ENCODE data around the gene CLIP1. TPM values are rescaled to one million over a fixed set of nuclear protein-coding genes. Genes with fewer than 3 reads are reported as not detected.

The CLIP1 gene
- total and polyA plus RNA-seq, 5 donors from 2014 or later, result 17.1 to 99.8 (median 18.8) TPM

DNA sequence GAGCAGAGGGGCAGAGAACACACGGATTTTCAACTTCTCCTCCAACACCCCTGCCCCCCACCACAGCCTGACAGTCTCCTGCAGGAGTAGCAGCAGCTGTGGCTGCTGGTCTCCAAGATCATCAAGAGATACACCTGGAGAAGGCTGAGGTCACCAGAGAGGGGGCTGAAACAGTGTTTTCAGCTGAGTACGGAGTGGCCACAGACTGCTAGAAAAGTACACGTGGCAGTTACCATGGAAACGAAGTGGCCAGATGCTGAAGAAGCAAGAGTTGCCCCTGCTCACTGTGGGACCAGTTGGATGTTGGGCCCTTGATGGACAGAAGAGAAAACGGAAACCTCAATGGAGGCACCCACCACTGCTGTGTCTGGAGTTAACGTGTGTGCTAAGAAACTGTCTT is 191.7 kb downstream of the CLIP1 start:
- H3K36me3 Mint-ChIP-seq, result peaks cover 31% of the 10 kb centered on the region

GRCh38 chr12:122228092-122228491 is 194.4 kb downstream of the CLIP1 start:
- Mint-ChIP-seq H3K27ac (no peak overlapping the region), H3K36me3 (peaks cover 19% of the 10 kb centered on the region), H3K4me3 (peak overlapping the region; percentile 51 to 97 (median 70)), H3K4me1 (peaks cover 16 to 35% (median 26%) of the 10 kb centered on the region in 4 donors), H3K9me3 (no peaks in the 10 kb centered on the region), H3K27me3 (no peaks in the 10 kb centered on the region)
- no peak for DNase-seq
- H3K36me3 ChIP-seq (ENCODE audit: control insufficient read depth, insufficient read depth, low read length), result peaks cover 51% of the 10 kb centered on the region
- no peak for ATAC-seq (ENCODE audit: low read depth in 2 of 2)
- H3K27me3 ChIP-seq (ENCODE audit: control insufficient read depth, insufficient read depth, low read length), result no peaks in the 10 kb centered on the region
- H3K27ac ChIP-seq (ENCODE audit: insufficient read depth, low read length, poor library complexity, severe bottlenecking), result no peak overlapping the region
- H3K4me3 ChIP-seq (ENCODE audit: low read depth, low read length), result peak overlapping the region; percentile 9
- no peaks in the 10 kb centered on the region for H3K9me3 ChIP-seq (ENCODE audit: control insufficient read depth in 2 of 2, low read length in 2 of 2)
- peaks cover 25% of the 10 kb centered on the region for H3K4me1 ChIP-seq (ENCODE audit: control insufficient read depth, insufficient read depth, low read length, poor library complexity, severe bottlenecking)

More for the DNA sequence above, 191.7 kb downstream of the CLIP1 start:
- Histone ChIP-seq H3K36me3 (ENCODE audit: control insufficient read depth, insufficient read depth, low read length) (peaks cover 63% of the 10 kb centered on the region), H3K4me1 (ENCODE audit: control insufficient read depth, insufficient read depth, low read length, poor library complexity, severe bottlenecking) (peaks cover 11% of the 10 kb centered on the region), H3K9me3 (ENCODE audit: control insufficient read depth in 2 of 2, low read length in 2 of 2) (no peaks in the 10 kb centered on the region), H3K4me3 (ENCODE audit: low read depth, low read length) (no peak overlapping the region), H3K27ac (ENCODE audit: insufficient read depth, low read length, poor library complexity, severe bottlenecking) (no peak overlapping the region), H3K27me3 (ENCODE audit: control insufficient read depth, insufficient read depth, low read length) (no peaks in the 10 kb centered on the region)
- H3K4me3 Mint-ChIP-seq, result no peak overlapping the region
- no peak overlapping the region for H3K27ac Mint-ChIP-seq
- DNase-seq (no peak), ATAC-seq (ENCODE audit: low read depth in 2 of 2) (no peak)
- peaks cover 8 to 18% (median 12%) of the 10 kb centered on the region in 4 donors for H3K4me1 Mint-ChIP-seq
- no peaks in the 10 kb centered on the region for H3K9me3 Mint-ChIP-seq
- no peaks in the 10 kb centered on the region for H3K27me3 Mint-ChIP-seq

DNA sequence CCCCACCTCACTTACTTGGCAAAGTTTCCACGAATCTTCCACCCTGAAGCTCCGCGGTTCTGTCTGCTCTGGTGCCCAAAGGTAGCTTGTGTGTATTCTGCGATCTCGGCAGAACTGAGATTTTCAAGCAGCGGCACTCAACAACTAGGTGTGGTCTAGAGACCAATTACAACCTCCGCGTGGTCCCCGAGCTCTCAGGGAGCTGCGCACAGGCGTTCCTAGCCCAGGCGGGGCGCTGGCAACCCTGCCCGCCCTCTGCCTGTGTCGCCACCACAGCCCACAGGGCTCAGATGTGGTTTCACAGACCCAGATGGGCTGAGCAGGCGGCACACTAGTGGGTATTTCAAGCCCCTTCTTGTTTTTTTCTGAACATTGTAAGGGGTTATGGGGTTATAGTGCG is 195.1 kb downstream of the CLIP1 start:
- peaks cover 25% of the 10 kb centered on the region for H3K4me1 ChIP-seq (ENCODE audit: control insufficient read depth, insufficient read depth, low read length, poor library complexity, severe bottlenecking)
- DNase-seq (peak; percentile 23 to 42 (median 30)), ATAC-seq (ENCODE audit: low read depth in 2 of 2) (no peak)
- H3K9me3 ChIP-seq (ENCODE audit: control insufficient read depth in 2 of 2, low read length in 2 of 2), result no peaks in the 10 kb centered on the region
- no peaks in the 10 kb centered on the region for H3K27me3 Mint-ChIP-seq
- H3K27me3 ChIP-seq (ENCODE audit: control insufficient read depth, insufficient read depth, low read length), result no peaks in the 10 kb centered on the region
- H3K27ac Mint-ChIP-seq, result peak overlapping the region in 2 of 3 donors; percentile 5 to 51
- peak overlapping the region; percentile 74 to 97 (median 82) for H3K4me3 Mint-ChIP-seq
- H3K9me3 Mint-ChIP-seq, result no peaks in the 10 kb centered on the region
- peaks cover 17% of the 10 kb centered on the region for H3K36me3 Mint-ChIP-seq
- peaks cover 15 to 38% (median 27%) of the 10 kb centered on the region in 4 donors for H3K4me1 Mint-ChIP-seq
- no peak overlapping the region for H3K27ac ChIP-seq (ENCODE audit: insufficient read depth, low read length, poor library complexity, severe bottlenecking)
- H3K36me3 ChIP-seq (ENCODE audit: control insufficient read depth, insufficient read depth, low read length), result peaks cover 49% of the 10 kb centered on the region
- peak overlapping the region; percentile 16 for H3K4me3 ChIP-seq (ENCODE audit: low read depth, low read length)

GRCh38 chr12:122226366-122227125 is 195.9 kb downstream of the CLIP1 start:
- H3K27ac Mint-ChIP-seq, result no peak overlapping the region
- Histone ChIP-seq H3K4me3 (ENCODE audit: low read depth, low read length) (no peak overlapping the region), H3K9me3 (ENCODE audit: control insufficient read depth in 2 of 2, low read length in 2 of 2) (no peaks in the 10 kb centered on the region), H3K27ac (ENCODE audit: insufficient read depth, low read length, poor library complexity, severe bottlenecking) (peak overlapping the region; percentile 49), H3K36me3 (ENCODE audit: control insufficient read depth, insufficient read depth, low read length) (peaks cover 45% of the 10 kb centered on the region), H3K27me3 (ENCODE audit: control insufficient read depth, insufficient read depth, low read length) (no peaks in the 10 kb centered on the region), H3K4me1 (ENCODE audit: control insufficient read depth, insufficient read depth, low read length, poor library complexity, severe bottlenecking) (peaks cover 25% of the 10 kb centered on the region)
- DNase-seq (no peak), ATAC-seq (ENCODE audit: low read depth in 2 of 2) (no peak)
- H3K4me3 Mint-ChIP-seq, result peak overlapping the region in 3 of 4 donors; percentile 46 to 97 (median 93)
- H3K4me1 Mint-ChIP-seq, result peaks cover 13 to 44% (median 29%) of the 10 kb centered on the region in 4 donors
- no peaks in the 10 kb centered on the region for H3K9me3 Mint-ChIP-seq
- H3K27me3 Mint-ChIP-seq, result no peaks in the 10 kb centered on the region
- H3K36me3 Mint-ChIP-seq, result peaks cover 14% of the 10 kb centered on the region

- DNase-seq (peak; percentile 100), ATAC-seq (ENCODE audit: low read depth in 2 of 2) (peak; percentile 90 to 96)
- Histone ChIP-seq H3K36me3 (ENCODE audit: control insufficient read depth, insufficient read depth, low read length) (peaks cover 44% of the 10 kb centered on the region), H3K9me3 (ENCODE audit: control insufficient read depth in 2 of 2, low read length in 2 of 2) (no peaks in the 10 kb centered on the region), H3K4me1 (ENCODE audit: control insufficient read depth, insufficient read depth, low read length, poor library complexity, severe bottlenecking) (peaks cover 25% of the 10 kb centered on the region), H3K4me3 (ENCODE audit: low read depth, low read length) (peak within 1 kb of the TSS; percentile 69), H3K27ac (ENCODE audit: insufficient read depth, low read length, poor library complexity, severe bottlenecking) (peak within 1 kb of the TSS; percentile 98), H3K27me3 (ENCODE audit: control insufficient read depth, insufficient read depth, low read length) (no peaks in the 10 kb centered on the region)
- peaks cover 15% of the 10 kb centered on the region for H3K36me3 Mint-ChIP-seq
- H3K27ac Mint-ChIP-seq, result peak within 1 kb of the TSS; percentile 84 to 96 (median 91)
- peaks cover 13 to 52% (median 33%) of the 10 kb centered on the region in 4 donors for H3K4me1 Mint-ChIP-seq
- H3K9me3 Mint-ChIP-seq, result no peaks in the 10 kb centered on the region
- no peaks in the 10 kb centered on the region for H3K27me3 Mint-ChIP-seq
- peak within 1 kb of the TSS; percentile 88 to 97 (median 92) for H3K4me3 Mint-ChIP-seq
Measured at GRCh38 chr12:122225683-122226365, 196.6 kb downstream of the CLIP1 start, which contains the start of gene DIABLO. TSS of gene DIABLO (minus strand) at chr12:122226052. CDS start at chr12:122226014, 38 bp downstream.

Other genes with a start within 250 kb of the CLIP1 start
- gene IL31, start 248.4 kb downstream of the CLIP1 start, total RNA-seq, result not detected
- gene IL31, start 248.4 kb downstream of the CLIP1 start, polyA plus RNA-seq, result not detected
- gene LRRC43, start 239.5 kb downstream of the CLIP1 start, total RNA-seq, result not detected
- gene LRRC43, start 239.5 kb downstream of the CLIP1 start, polyA plus RNA-seq, result not detected
- not detected for gene B3GNT4, start 219.0 kb downstream of the CLIP1 start, total RNA-seq
- under 1 TPM; 0.10 to 0.27 (median 0.17) TPM for gene B3GNT4, start 219.0 kb downstream of the CLIP1 start, polyA plus RNA-seq
- 80.5 TPM for gene DIABLO, start 196.6 kb downstream of the CLIP1 start, total RNA-seq
- 10 to 100 TPM; 63.6 to 78.4 (median 70.9) TPM for gene DIABLO, start 196.6 kb downstream of the CLIP1 start, polyA plus RNA-seq
- gene VPS33A, start 156.2 kb downstream of the CLIP1 start, total RNA-seq, result 27.4 TPM
- 10 to 100 TPM; 35.8 to 51.4 (median 41.3) TPM for gene VPS33A, start 156.2 kb downstream of the CLIP1 start, polyA plus RNA-seq
- gene ZCCHC8, start 78.3 kb upstream of the CLIP1 start, total RNA-seq, result 66.1 TPM
- 10 to 100 TPM; 11.8 to 17.4 (median 14.0) TPM for gene ZCCHC8, start 78.3 kb upstream of the CLIP1 start, polyA plus RNA-seq
- 293 TPM for gene RSRC2, start 104.3 kb upstream of the CLIP1 start, total RNA-seq
- gene RSRC2, start 104.3 kb upstream of the CLIP1 start, polyA plus RNA-seq, result 10 to 100 TPM; 28.3 to 37.5 (median 32.2) TPM
- 27.8 TPM for gene KNTC1, start 104.6 kb upstream of the CLIP1 start, total RNA-seq
- 1 to 10 TPM; 2.1 to 8.0 (median 3.3) TPM for gene KNTC1, start 104.6 kb upstream of the CLIP1 start, polyA plus RNA-seq

Measured in CD4-positive, CD25-positive, alpha-beta regulatory T cell (primary cell).